HepG2 (cell line): ENCODE measurements around the gene RAP1GAP2. TPM values are rescaled to one million over a fixed set of nuclear protein-coding genes. Genes with fewer than 3 reads are reported as not detected.

Experiments
- CHD4 ChIP-seq: fragments of 200-600 bp; sonication (generic); IDR thresholded peaks from 2 replicates; pipeline ENCODE4 v1.7.0; 2017; ENCODE audit warnings: mild to moderate bottlenecking, low read length, borderline replicate concordance
- FOXC1 ChIP-seq: sonication (generic); formaldehyde crosslinking; IDR thresholded peaks from 2 replicates; pipeline ENCODE4 v1.8.0; 2022; ENCODE audit warnings: mild to moderate bottlenecking, missing genetic modification reagents, borderline replicate concordance
- HNRNPH1 ChIP-seq: fragments of 200-400 bp; formaldehyde crosslinking; optimal IDR thresholded peaks from 2 replicates; pipeline ENCODE3; 2017; ENCODE audit warnings: mild to moderate bottlenecking, low read depth, low read length
- MAFK ChIP-seq, 2 experiments: IDR thresholded peaks in 1 of 2; conservative IDR thresholded peaks in 1 of 2; 2 replicates each; pipeline ENCODE4 v1.6.1; 2011; ENCODE audit warnings: improper control_type of control experiment in 2 of 2, low read length in 2 of 2
- MAX ChIP-seq: IDR thresholded peaks from 2 replicates; pipeline ENCODE4 v1.6.1; 2012; ENCODE audit warnings: inconsistent platforms
- MZF1 ChIP-seq: sonication (generic); formaldehyde crosslinking; IDR thresholded peaks from 2 replicates; pipeline ENCODE4 v1.8.1; 2023; ENCODE audit warnings: mild to moderate bottlenecking, missing genetic modification reagents, borderline replicate concordance
- NFIB ChIP-seq: sonication (generic); formaldehyde crosslinking; IDR thresholded peaks from 2 replicates; pipeline ENCODE4 v1.9.0; 2021; ENCODE audit warnings: missing genetic modification reagents, mild to moderate bottlenecking, borderline replicate concordance
- RORA ChIP-seq: sonication (generic); formaldehyde crosslinking; IDR thresholded peaks from 2 replicates; pipeline ENCODE4 v1.5.0; 2020; ENCODE audit warnings: mild to moderate bottlenecking, missing genetic modification reagents, moderate library complexity
- SRSF4 ChIP-seq: fragments of 200-400 bp; formaldehyde crosslinking; IDR thresholded peaks from one replicate; pipeline ENCODE4 v1.6.1; 2018; ENCODE audit warnings: mild to moderate bottlenecking, low read depth, low read length, moderate library complexity; ENCODE audit not compliant: poor library complexity, severe bottlenecking
- TEF ChIP-seq: sonication (generic); formaldehyde crosslinking; IDR thresholded peaks from 2 replicates; pipeline ENCODE4 v1.5.0; 2020; ENCODE audit warnings: missing genetic modification reagents
- ZNF407 ChIP-seq: sonication (generic); formaldehyde crosslinking; IDR thresholded peaks from one replicate; pipeline ENCODE4 v1.5.1; 2020; ENCODE audit warnings: mild to moderate bottlenecking, missing genetic modification reagents; ENCODE audit errors: not compliant biosample characterization
- ZNF44 ChIP-seq: sonication (generic); formaldehyde crosslinking; IDR thresholded peaks from 2 replicates; pipeline ENCODE4 v1.5.1; 2020; ENCODE audit warnings: mild to moderate bottlenecking, missing genetic modification reagents
- ZNF761 ChIP-seq: sonication (generic); formaldehyde crosslinking; conservative IDR thresholded peaks from 2 replicates; pipeline ENCODE4 v1.4.0; 2020; ENCODE audit warnings: mild to moderate bottlenecking, missing genetic modification reagents
- ZNF784 ChIP-seq: sonication (generic); formaldehyde crosslinking; IDR thresholded peaks from 2 replicates; pipeline ENCODE4 v1.5.1; 2020; ENCODE audit warnings: missing genetic modification reagents, mild to moderate bottlenecking, borderline replicate concordance
- polyA plus RNA-seq, 8 experiments: library from polyadenylated mRNA; depleted of rRNA in 3 of 8; stranded (reverse) in 7 of 8; unstranded in 1 of 8; fragments of >200 nt; fragmentation: Illumina TruSeq in 4 of 8; extraction: Trizol in 4 of 8; gene quantifications; 2 replicates each; pipeline versions ENCODE4 v1.2.1 to v1.2.3, GENCODE V29; 2011 to 2016; ENCODE audit warnings: low read depth in 4 of 8, missing spikeins in 1 of 8, mixed read lengths in 1 of 8; ENCODE audit not compliant: insufficient read depth in 1 of 8
- total RNA-seq, 5 experiments: library from RNA; depleted of rRNA; stranded (reverse); fragments of >200 nt; fragmentation: Illumina TruSeq; extraction: Trizol; gene quantifications; 2 replicates each; pipeline ENCODE4 v1.2.3, GENCODE V29; 2016; ENCODE audit warnings: low read depth in 1 of 5
- TF ChIP-seq, protein P1 (sequence below): sonication (generic); formaldehyde crosslinking; IDR thresholded peaks from 2 replicates; pipeline ENCODE4 v1.4.0; 2020; ENCODE audit warnings: missing genetic modification reagents

Gene RAP1GAP2
- total and polyA plus RNA-seq, 2 of the 13 experiments (the other 11 are each of a cell fraction or from before 2014, with no cell fraction given), result 10.9 to 12.0 TPM

GRCh38 chr17:2749784-2750181, 46.5 kb upstream of the RAP1GAP2 start (continued):
- TF ChIP-seq ZNF407 (CRISPR knock-in tag) (peak; percentile 97), ZNF761 (CRISPR knock-in tag) (peak; percentile 90), RORA (CRISPR knock-in tag) (no peak), SRSF4 (no peak), HNRNPH1 (no peak), CHD4 (no peak), ZNF784 (CRISPR knock-in tag) (peak; percentile 97; the same call in 1 of the 2 replicates), MAFK (conservative IDR thresholded peaks at IDR 0.05 in 1 of 2, IDR thresholded peaks at IDR 0.05 in 1 of 2; ENCODE audit: low read length in 2 of 2) (no peak), TEF (CRISPR knock-in tag) (peak; percentile 98), MZF1 (no peak), FOXC1 (peak; percentile 91; the same call in 1 of the 2 replicates), ZNF44 (CRISPR knock-in tag) (peak; percentile 86; the same call in 1 of the 2 replicates), NFIB (CRISPR knock-in tag) (no peak), MAX (peak; percentile 43; the same call in 1 of the 2 replicates)
- TF ChIP-seq, protein P1, sequence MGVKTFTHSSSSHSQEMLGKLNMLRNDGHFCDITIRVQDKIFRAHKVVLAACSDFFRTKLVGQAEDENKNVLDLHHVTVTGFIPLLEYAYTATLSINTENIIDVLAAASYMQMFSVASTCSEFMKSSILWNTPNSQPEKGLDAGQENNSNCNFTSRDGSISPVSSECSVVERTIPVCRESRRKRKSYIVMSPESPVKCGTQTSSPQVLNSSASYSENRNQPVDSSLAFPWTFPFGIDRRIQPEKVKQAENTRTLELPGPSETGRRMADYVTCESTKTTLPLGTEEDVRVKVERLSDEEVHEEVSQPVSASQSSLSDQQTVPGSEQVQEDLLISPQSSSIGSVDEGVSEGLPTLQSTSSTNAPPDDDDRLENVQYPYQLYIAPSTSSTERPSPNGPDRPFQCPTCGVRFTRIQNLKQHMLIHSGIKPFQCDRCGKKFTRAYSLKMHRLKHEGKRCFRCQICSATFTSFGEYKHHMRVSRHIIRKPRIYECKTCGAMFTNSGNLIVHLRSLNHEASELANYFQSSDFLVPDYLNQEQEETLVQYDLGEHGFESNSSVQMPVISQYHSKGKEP, result peak; percentile 98
